Hepatocyte (in vitro differentiated cells): Measurements from ENCODE around the gene BET1L. TPM values are rescaled to one million over a fixed set of nuclear protein-coding genes. Genes with fewer than 3 reads are reported as not detected.

Experiments
- DNase-seq: peaks from one replicate; pipeline ENCODE4 v3.0.0-alpha.2; 2016; ENCODE audit warnings: low spot score
- H2AFZ ChIP-seq: fragments of 200-600 bp; sonication (generic); 2 replicates; pipeline ENCODE4 v1.6.0; 2016; ENCODE audit warnings: antibody characterized with exemption, mild to moderate bottlenecking
- H3K27ac ChIP-seq: fragments of 200-600 bp; sonication (generic); 2 replicates; pipeline ENCODE4 v1.5.1; 2016; ENCODE audit warnings: mild to moderate bottlenecking
- H3K27me3 ChIP-seq: fragments of 200-600 bp; sonication (generic); 2 replicates; pipeline ENCODE4 v1.6.1; 2016
- H3K36me3 ChIP-seq: fragments of 200-600 bp; sonication (generic); replicated peaks from 2 replicates; pipeline ENCODE4 v1.5.1; 2016; ENCODE audit warnings: low read depth; ENCODE audit not compliant: insufficient read depth
- H3K4me1 ChIP-seq: fragments of 200-600 bp; sonication (generic); 2 replicates; pipeline ENCODE4 v1.5.1; 2016; ENCODE audit warnings: mild to moderate bottlenecking, moderate library complexity; ENCODE audit not compliant: insufficient read depth
- H3K4me2 ChIP-seq: fragments of 200-600 bp; sonication (generic); 2 replicates; pipeline ENCODE4 v1.6.0; 2016
- H3K4me3 ChIP-seq: fragments of 200-600 bp; sonication (generic); 2 replicates; pipeline ENCODE4 v1.5.1; 2016; ENCODE audit warnings: mild to moderate bottlenecking
- H3K79me2 ChIP-seq: fragments of 200-600 bp; sonication (generic); 2 replicates; pipeline ENCODE4 v1.6.0; 2017; ENCODE audit warnings: mild to moderate bottlenecking
- H3K9me2 ChIP-seq: fragments of 200-600 bp; sonication (generic); replicated peaks from 2 replicates; pipeline ENCODE4 v1.6.0; 2017; ENCODE audit warnings: mild to moderate bottlenecking; ENCODE audit not compliant: insufficient read depth
- H3K9me3 ChIP-seq: fragments of 200-600 bp; sonication (generic); 2 replicates; pipeline ENCODE4 v1.5.1; 2016; ENCODE audit warnings: low read depth, mild to moderate bottlenecking
- H4K20me1 ChIP-seq: fragments of 200-600 bp; sonication (generic); 2 replicates; pipeline ENCODE4 v1.6.0; 2016; ENCODE audit warnings: mild to moderate bottlenecking; ENCODE audit not compliant: insufficient read depth, poor library complexity, severe bottlenecking
- CTCF ChIP-seq: fragments of 200-600 bp; sonication (generic); IDR thresholded peaks from 2 replicates; pipeline ENCODE4 v1.5.1; 2016; ENCODE audit warnings: antibody characterized with exemption, mild to moderate bottlenecking; ENCODE audit not compliant: poor library complexity
- EZH2 ChIP-seq: fragments of 200-600 bp; sonication (generic); IDR thresholded peaks from 2 replicates; pipeline ENCODE4 v1.6.1; 2016; ENCODE audit warnings: antibody characterized with exemption, mild to moderate bottlenecking, borderline replicate concordance
- EZH2phosphoT487 ChIP-seq: fragments of 200-600 bp; sonication (generic); IDR thresholded peaks from one replicate; pipeline ENCODE4 v1.6.1; 2018; ENCODE audit warnings: antibody characterized with exemption, mild to moderate bottlenecking, low read depth, moderate library complexity; ENCODE audit not compliant: unreplicated experiment, severe bottlenecking
- WGBS: methylation state at CpG from one replicate; pipeline ENCODE4 v1.1.6; 2016; ENCODE audit warnings: low lambda C conversion rate; ENCODE audit errors: missing lambda C conversion rate; 5-methylcytosine and 5-hydroxymethylcytosine counted together
- polyA plus RNA-seq: library from polyadenylated mRNA; unstranded; fragments of >200 nt; fragmentation: Nextera tagmentation; extraction: Ambion mirVana; gene quantifications from 2 replicates; pipeline ENCODE4 v1.2.1, GENCODE V29; 2016
- total RNA-seq: library from RNA; depleted of rRNA; stranded (reverse); fragments of >200 nt; gene quantifications from 2 replicates; pipeline ENCODE4 v1.2.3, GENCODE V29; 2014

The BET1L gene
- total and polyA plus RNA-seq, 2 experiments from 2014 or later, result 33.9 to 70.5 TPM

GRCh38 chr11:235180-235579 is 28.0 kb upstream of the BET1L start:
- Histone ChIP-seq H3K9me2 (no peaks in the 10 kb centered on the region), H4K20me1 (no peaks in the 10 kb centered on the region), H3K79me2 (peaks cover 56% of the 10 kb centered on the region), H3K4me2 (peak overlapping the region; percentile 74), H3K36me3 (no peaks in the 10 kb centered on the region), H3K27ac (peak overlapping the region; percentile 94), H2AFZ (no peak overlapping the region), H3K4me1 (peaks cover 10% of the 10 kb centered on the region), H3K4me3 (peak overlapping the region; percentile 76), H3K27me3 (no peaks in the 10 kb centered on the region), H3K9me3 (no peaks in the 10 kb centered on the region)
- TF ChIP-seq EZH2phosphoT487 (no peak), CTCF (no peak), EZH2 (no peak)
- DNase-seq, result no peak
- WGBS, result 87% methylated on average over 8 of the region's 8 CpGs

- no peaks in the 10 kb centered on the region for H3K9me2 ChIP-seq
- no peak for DNase-seq
- H3K4me1 ChIP-seq, result peaks cover 9% of the 10 kb centered on the region
- peaks cover 45% of the 10 kb centered on the region for H3K79me2 ChIP-seq
- no peaks in the 10 kb centered on the region for H3K36me3 ChIP-seq
- H3K9me3 ChIP-seq, result no peaks in the 10 kb centered on the region
- no peak overlapping the region for H3K4me3 ChIP-seq
- no peak for TF ChIP-seq CTCF
- H2AFZ ChIP-seq, result no peak overlapping the region
- 90% methylated on average over 20 of the region's 20 CpGs for WGBS
- H3K27ac ChIP-seq, result no peak overlapping the region
- no peaks in the 10 kb centered on the region for H4K20me1 ChIP-seq
- H3K27me3 ChIP-seq, result no peaks in the 10 kb centered on the region
- no peak overlapping the region for H3K4me2 ChIP-seq
Observed at GRCh38 chr11:232783-233565, 25.8 kb upstream of the BET1L start.

- 95% methylated on average over 10 of the region's 10 CpGs for WGBS
- Histone ChIP-seq H3K27me3 (no peaks in the 10 kb centered on the region), H3K27ac (no peak overlapping the region), H3K9me2 (no peaks in the 10 kb centered on the region), H2AFZ (no peak overlapping the region), H4K20me1 (no peaks in the 10 kb centered on the region), H3K4me3 (no peak overlapping the region), H3K9me3 (no peaks in the 10 kb centered on the region), H3K36me3 (no peaks in the 10 kb centered on the region), H3K4me1 (peaks cover 7% of the 10 kb centered on the region), H3K4me2 (no peak overlapping the region), H3K79me2 (peaks cover 43% of the 10 kb centered on the region)
- no peak for DNase-seq
- TF ChIP-seq CTCF, result no peak
- no peak for TF ChIP-seq EZH2phosphoT487
- TF ChIP-seq EZH2, result no peak
Observed at GRCh38 chr11:230431-230830, 23.2 kb upstream of the BET1L start.
